ENCODE data around the gene MYO5C.
"Not testable (repeated sequence)": the region's sequence is repeated elsewhere in the genome, so short reads cannot be mapped to it uniquely, and the experiment has no call there.

The MYO5C gene

DNA sequence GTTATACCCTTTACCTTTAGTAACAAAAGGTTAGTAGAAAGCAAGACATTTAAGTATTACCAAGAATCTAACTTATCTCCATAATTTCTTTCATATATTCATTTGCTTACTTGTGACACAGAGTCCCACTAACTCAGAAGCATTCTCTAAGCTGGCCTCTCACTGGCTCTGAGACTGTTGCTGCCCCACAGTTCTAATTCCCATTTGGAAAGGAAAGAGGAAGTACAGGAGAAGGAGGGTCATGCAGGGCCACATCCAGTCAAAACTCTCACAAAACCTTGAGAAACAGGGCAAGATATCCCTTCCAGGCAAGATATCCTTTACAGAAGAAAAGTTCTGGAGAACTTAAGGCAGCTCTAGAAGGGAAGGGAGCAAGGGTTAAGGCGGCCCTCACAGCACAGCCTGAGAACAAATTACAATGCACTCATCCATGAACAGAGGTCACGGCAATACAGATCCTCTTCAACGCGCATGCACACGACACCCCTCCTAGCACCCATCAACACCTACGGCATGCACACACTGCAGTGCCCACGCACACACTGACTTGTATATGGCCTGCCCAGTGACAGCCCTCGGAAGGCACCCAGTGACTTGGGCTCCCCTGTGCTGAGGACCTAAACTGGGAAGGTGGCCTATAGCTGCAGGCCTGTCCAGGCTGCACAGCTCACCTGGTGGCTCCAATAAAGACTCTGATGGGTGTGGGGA lies 13.0 kb upstream of the MYO5C start:
- DNase-seq (ENCODE audit: low read depth), result no peak

GRCh38 chr15:52307847-52308246 lies 12.2 kb upstream of the MYO5C start:
- no peak for DNase-seq (ENCODE audit: low read depth)

GRCh38 chr15:52306270-52306669 lies 10.7 kb upstream of the MYO5C start:
- no peak for DNase-seq (ENCODE audit: low read depth)

DNA sequence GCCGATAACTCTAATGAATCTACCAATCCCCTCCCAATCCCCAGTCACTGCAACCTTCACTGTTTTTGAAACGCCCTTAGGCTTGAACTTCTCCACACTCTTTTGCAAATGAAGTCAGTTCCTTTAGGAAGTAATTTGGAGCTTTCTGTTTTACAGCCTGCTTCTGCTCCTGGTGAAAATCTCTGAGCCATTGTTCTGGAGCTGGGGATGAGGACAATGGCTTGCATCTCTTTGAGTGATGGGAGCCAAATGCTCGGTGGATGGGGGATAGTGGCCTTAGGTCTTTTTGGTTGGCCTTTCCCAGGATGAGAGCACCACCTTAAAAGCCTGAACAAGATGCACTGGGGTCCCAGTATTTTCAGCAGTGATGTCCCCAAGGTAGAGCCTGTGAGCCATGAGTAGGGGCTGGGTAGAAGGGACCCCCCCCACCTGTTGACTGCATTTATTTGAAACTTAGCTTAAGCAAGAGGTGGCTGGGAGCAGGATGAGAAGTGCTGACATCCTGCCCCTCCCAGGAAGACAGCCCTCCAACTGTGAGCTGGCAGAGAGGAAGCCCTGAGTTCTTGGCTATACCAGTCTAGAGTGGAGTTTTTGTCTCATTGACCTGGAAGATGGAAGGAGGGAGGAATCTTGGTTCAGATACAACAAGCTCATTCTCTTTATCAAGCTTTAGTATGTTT lies 7.6 kb upstream of the MYO5C start:
- DNase-seq (ENCODE audit: low read depth), result no peak

DNA sequence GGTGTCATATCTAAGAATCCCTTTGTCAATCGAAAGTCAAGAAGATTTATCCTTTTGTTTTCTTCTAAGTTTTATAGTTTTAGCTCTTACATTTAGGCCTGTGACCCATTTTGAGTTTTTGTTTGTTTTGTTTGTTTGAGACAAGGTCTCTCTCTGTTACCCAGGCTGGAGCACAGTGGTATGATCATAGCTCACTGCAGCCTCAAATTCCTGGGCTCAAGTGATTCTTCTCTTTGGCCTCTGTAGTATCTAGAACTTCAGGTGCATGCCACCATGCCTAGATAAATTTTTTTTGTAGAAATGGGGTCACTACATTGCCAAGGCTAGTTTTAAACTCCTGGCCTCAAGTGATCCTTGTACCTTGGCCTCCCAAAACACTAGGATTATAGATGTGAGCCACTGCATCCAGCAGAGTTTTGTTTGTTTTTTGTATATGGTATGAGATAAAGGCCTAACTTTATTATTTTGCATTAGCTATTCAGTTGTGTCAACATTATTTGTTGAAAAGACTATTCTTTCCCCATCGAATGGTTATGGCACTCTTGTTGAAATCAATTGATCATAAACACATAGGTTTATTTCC lies 5.8 kb upstream of the MYO5C start:
- DNase-seq (ENCODE audit: low read depth), result no peak

GRCh38 chr15:52294881-52295420 lies 653 bp downstream of the MYO5C start:
- DNase-seq (ENCODE audit: low read depth), result no peak

DNA sequence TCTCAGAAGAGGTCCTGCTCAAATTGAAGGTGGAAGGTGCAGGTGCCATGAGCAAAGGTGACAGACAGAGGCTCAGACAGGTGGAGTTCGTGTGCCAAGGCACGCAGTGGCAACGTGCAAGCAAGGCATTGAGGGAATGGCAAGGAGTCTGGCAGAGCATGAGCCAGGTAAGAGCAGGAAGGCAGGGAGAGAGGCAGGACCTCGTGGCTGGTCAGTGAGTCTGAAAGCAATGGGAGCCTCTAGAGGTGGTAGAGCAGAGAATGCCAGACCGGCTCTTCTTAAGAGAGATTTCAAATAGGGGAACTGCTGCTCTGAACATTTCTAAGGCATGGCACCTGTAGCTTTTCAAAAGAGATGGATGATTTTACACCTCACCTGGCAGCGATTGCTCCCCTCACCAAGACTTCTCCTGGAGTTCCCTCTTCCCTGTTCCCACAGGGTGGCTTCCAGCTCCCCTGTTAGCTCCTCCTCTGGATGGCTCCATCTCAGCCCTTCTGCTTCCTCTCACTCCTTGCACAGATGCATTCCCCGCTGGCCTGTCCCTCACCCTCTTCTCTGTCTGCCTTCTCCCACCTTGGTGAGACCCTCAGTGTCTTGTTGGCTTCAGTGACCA lies 2.7 kb downstream of the MYO5C start:
- no peak for DNase-seq (ENCODE audit: low read depth)

DNA sequence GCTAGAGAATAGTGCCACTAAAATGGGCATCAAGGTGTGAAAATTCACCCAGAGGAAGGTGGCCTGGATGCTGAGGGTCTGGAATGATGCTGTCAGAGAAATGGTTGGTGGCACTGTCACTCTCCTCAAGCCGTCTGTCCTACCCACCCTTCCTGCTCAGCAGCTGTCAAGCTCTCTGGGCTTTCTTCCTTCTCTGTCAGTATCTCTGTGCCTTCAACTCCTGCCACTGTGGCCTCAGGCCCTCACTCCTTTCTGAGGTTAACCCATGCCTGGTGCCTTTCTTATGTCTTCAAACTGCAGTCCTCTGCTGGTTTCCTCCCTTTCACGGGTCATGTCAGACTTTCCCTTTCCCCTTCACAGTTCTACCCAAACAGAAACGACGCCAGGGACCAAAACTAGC lies 4.4 kb downstream of the MYO5C start:
- no peak for DNase-seq (ENCODE audit: low read depth)

DNA sequence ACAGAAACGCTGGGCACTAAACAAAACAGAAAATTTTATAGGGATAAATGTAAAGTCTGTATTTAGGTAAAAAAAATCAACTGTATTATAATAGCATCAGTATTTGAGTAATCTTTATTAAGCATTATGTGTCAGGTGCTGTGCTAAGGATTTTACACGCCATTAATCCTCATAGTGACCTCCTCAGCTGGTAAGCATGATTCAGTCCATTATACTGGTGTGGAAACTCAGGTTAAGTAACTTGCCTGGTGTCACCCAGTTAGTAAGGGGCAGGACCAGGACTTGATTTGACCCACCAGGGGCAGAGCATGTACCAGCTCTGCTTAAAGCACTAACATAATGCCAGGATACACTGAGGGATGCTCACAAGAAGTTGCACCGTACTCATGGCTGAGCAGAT lies 4.8 kb downstream of the MYO5C start:
- no peak for DNase-seq (ENCODE audit: low read depth)

DNA sequence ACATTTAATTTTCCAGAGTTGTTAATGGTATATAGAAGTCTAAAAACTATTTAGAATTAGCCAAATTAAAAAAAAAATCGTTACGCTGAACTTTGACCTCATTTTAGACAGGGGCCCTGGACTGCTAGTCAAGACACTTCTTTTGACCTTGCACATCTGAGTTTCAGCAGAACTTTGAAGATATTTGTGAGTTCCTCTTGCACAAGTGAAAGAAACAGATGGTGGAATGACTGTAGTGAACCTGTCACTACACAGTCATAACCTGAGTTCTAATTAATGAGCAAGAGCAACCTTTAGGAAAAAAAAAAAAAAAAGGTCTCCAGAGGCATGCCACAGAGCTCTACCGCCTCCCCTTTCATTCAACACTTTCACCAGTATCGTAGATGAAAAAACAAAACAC lies 5.3 kb downstream of the MYO5C start:
- DNase-seq (ENCODE audit: low read depth), result no peak

DNA sequence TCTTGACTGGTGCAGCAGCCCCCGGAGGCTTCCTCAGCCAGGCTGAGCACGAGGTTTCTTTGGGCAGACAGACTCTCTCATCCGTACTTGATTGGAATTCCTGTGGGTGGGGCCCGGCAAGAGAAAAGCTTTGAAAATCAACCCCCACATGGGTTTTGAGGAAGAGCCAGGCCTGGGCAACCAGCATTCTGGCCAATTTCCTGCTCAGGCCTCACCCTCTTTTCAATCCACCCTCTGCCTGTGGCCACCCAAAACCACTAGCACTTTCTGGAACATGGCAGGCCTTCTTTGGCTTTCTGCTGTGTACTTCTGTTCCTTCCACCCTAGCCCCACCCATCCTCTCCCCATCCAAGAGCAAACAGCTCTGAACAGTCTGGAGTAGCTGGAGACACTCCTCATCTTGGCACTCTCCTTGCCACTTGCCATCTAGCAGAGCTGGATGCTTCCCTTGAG lies 5.9 kb downstream of the MYO5C start:
- DNase-seq (ENCODE audit: low read depth), result no peak

- DNase-seq (ENCODE audit: low read depth), result no peak
These were observed 6.6 kb downstream of the MYO5C start for GRCh38 chr15:52288986-52289385.

DNA sequence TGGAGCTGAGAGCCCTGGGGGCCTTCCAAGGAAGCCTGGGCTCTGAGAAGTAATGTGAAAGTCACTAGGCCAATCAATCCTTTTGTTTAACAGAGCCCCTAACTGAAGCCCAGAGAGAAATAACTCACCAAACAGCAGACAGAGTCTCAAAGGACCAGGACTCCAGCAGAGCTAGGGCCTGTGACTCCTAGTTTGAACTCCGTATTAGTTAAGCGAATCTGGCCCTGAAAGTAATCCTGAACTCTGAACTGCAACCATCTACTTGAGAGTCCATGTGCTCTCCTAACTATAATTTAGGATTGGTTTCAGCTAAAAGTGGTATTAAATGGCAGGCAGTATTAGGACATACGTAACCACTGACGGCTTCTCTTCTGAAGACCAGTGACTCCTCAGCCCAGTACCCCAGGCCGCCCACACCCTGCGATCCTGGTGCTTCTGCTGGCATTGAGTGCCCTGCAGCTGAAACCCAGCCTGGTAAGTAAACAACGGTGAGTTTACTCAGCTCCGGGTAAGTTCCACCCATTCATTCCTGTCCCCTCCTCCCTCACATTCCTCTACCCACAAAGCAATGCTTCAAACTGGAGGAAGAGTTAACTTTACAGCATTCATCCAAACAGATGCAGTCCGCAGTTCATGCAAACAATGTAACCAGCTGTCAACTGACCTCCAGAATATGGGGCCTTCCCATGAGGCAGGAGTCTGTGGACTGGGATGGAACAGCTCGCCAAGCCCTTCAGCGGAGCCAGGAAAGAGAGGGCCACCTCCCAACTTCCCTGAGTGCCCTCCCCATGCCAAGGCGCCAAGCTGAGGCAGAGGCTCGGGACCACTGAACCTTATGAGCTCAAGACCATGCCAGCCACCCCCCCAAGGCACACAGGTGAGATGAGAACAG lies 7.3 kb downstream of the MYO5C start:
- no peak for DNase-seq (ENCODE audit: low read depth)

- no peak for DNase-seq (ENCODE audit: low read depth)
These were observed 8.5 kb downstream of the MYO5C start for GRCh38 chr15:52287114-52287513.

DNA sequence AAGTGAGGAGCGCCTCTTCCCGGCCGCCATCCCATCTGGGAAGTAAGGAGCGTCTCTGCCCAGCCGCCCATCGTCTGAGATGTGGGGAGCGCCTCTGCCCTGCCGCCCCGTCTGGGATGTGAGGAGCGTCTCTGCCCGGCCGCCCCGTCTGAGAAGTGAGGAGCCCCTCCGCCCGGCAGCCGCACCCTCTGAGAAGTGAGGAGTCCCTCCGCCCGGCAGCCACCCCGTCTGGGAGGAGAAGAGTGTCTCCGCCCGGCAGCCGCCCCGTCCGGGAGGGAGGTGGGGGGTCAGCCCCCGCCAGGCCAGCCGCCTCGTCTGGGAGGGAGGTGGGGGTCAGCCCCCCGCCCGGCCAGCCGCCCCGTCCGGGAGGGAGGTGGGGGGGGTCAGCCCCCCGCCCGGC lies 9.7 kb downstream of the MYO5C start:
- not testable (repeated sequence) for DNase-seq (ENCODE audit: low read depth)

DNA sequence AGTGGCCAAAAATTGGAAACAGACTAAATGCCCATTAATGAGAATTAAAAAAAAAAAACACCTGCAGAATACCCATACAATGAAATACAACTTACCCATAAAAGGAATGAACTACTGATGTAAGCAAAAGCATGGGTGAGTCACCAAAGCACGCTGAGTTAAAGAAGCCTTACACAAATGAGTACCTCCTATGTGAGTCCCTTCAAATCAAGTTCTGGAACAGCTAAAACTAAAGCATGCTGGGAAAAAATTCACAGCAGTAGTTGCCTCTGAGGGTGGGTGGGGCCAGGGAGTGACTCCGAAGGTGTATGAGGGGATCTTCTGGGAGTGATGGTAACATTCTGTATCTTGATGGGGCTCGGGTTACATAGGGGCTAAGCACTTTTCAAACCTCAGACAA lies 11.4 kb downstream of the MYO5C start:
- DNase-seq (ENCODE audit: low read depth), result no peak

GRCh38 chr15:52283281-52283680 lies 12.3 kb downstream of the MYO5C start:
- no peak for DNase-seq (ENCODE audit: low read depth)

DNA sequence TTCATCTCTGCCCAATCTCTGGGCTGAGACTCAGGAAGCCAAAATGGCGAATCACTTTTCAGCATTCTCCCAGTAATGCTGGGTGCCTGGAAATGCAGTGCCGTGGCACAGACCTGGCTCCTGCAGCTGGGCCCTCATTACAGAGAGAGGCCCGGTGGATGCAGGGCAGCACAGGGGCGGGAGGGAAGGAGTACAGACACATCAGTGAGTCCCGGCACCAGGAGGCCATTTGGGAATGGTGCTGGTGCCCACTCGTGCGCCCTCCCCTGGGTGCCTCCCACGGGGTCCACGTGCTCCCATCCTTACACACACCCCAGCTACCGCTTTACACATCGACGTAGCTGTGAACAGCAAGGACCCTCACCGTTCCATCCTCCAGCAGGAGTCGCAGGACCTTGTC lies 13.2 kb downstream of the MYO5C start:
- no peak for DNase-seq (ENCODE audit: low read depth)

- DNase-seq (ENCODE audit: low read depth), result no peak
These were observed 14.2 kb downstream of the MYO5C start for GRCh38 chr15:52281085-52282035.

DNA sequence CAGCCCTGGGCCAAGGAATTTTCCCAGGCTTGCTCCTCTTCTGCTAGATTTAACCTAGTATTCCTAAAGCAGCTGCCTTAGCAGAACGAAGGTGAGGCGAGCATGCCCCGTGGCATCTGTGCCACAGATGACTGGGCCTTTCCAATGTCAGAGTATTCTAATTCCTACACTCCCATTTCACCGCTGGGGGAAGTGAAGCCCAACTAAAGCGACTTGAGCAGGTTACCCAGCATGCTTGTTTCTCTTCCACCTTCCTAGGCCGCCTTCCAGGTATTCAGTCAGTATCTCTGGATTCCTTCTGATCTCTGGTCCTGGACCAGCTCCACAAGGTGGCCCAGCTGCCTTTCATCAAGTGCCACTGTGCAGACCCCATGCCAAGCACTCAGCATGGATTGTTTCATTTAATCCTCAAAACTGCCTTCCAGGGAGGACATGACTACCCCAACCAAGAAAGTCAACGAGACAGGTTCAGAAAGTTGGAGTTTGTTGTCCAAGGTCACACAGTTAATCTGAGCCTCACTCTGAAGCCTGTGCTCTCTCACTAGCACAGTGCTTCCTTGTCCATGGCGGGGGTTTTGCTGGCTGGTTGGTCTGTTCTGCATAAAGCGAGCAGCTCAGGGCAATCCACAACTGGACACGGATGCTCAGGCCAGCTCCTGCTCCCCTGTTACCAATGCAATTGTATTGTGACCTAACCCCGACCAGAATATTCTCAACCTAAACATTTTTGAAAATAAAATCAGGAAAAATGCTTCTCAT lies 15.1 kb downstream of the MYO5C start:
- no peak for DNase-seq (ENCODE audit: low read depth)

Data from stimulated activated CD8-positive, alpha-beta memory T cell treated with anti-CD3 and anti-CD28 coated beads, Interleukin-4, amount 100 ng/mL, for 24 hours (primary cell).